K562 treated with DMSO at 1 percent for 4 hours (cell line): ENCODE measurements around the gene LPIN1. TPM values are rescaled to one million over a fixed set of nuclear protein-coding genes. Genes with fewer than 3 reads are reported as not detected.

Experiments
- total RNA-seq: library from RNA; unstranded; fragments of 300-600 nt; gene quantifications from 2 replicates; pipeline ENCODE4 v1.2.3, GENCODE V29; 2022; ENCODE audit not compliant: insufficient read depth

Gene LPIN1, protein sequence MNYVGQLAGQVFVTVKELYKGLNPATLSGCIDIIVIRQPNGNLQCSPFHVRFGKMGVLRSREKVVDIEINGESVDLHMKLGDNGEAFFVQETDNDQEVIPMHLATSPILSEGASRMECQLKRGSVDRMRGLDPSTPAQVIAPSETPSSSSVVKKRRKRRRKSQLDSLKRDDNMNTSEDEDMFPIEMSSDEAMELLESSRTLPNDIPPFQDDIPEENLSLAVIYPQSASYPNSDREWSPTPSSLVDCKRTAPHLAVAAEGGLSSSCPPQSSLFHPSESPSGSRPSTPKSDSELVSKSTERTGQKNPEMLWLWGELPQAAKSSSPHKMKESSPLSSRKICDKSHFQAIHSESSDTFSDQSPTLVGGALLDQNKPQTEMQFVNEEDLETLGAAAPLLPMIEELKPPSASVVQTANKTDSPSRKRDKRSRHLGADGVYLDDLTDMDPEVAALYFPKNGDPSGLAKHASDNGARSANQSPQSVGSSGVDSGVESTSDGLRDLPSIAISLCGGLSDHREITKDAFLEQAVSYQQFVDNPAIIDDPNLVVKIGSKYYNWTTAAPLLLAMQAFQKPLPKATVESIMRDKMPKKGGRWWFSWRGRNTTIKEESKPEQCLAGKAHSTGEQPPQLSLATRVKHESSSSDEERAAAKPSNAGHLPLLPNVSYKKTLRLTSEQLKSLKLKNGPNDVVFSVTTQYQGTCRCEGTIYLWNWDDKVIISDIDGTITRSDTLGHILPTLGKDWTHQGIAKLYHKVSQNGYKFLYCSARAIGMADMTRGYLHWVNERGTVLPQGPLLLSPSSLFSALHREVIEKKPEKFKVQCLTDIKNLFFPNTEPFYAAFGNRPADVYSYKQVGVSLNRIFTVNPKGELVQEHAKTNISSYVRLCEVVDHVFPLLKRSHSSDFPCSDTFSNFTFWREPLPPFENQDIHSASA
- 13.2 and 17.2 TPM in 2 replicates for total RNA-seq

GRCh38 chr2:11746376-11746806 is at the start of gene LPIN1:
Gene LPIN1 (plus strand): TSS chr2:11746632. CDS start chr2:11765542, 18,910 bp downstream.

Other genes with a start within 250 kb of the LPIN1 start
- gene GREB1, start 212.6 kb upstream of the LPIN1 start, total RNA-seq = 0.31 TPM in 1 of 2 replicates, not detected in the other
- gene NTSR2, start 76.4 kb upstream of the LPIN1 start, total RNA-seq = not detected in 2 replicates